ENCODE measurements around the gene GRIFIN.

GRCh38 chr7:2471396-2471795 lies 4.8 kb downstream of the GRIFIN start:
- TF ChIP-seq, protein P1, sequence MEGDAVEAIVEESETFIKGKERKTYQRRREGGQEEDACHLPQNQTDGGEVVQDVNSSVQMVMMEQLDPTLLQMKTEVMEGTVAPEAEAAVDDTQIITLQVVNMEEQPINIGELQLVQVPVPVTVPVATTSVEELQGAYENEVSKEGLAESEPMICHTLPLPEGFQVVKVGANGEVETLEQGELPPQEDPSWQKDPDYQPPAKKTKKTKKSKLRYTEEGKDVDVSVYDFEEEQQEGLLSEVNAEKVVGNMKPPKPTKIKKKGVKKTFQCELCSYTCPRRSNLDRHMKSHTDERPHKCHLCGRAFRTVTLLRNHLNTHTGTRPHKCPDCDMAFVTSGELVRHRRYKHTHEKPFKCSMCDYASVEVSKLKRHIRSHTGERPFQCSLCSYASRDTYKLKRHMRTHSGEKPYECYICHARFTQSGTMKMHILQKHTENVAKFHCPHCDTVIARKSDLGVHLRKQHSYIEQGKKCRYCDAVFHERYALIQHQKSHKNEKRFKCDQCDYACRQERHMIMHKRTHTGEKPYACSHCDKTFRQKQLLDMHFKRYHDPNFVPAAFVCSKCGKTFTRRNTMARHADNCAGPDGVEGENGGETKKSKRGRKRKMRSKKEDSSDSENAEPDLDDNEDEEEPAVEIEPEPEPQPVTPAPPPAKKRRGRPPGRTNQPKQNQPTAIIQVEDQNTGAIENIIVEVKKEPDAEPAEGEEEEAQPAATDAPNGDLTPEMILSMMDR (IDR thresholded peaks at IDR 0.05) = no peak
- no peak for TF ChIP-seq POLR2A (IDR thresholded peaks at IDR 0.05)
